ENCODE data around the gene GTF2A1L. TPM values are rescaled to one million over a fixed set of nuclear protein-coding genes. Genes with fewer than 3 reads are reported as not detected.

GTF2A1L gene
- total RNA-seq, 4 donors from 2014 or later, result 1.1 to 2.4 TPM; not detected in 2

DNA sequence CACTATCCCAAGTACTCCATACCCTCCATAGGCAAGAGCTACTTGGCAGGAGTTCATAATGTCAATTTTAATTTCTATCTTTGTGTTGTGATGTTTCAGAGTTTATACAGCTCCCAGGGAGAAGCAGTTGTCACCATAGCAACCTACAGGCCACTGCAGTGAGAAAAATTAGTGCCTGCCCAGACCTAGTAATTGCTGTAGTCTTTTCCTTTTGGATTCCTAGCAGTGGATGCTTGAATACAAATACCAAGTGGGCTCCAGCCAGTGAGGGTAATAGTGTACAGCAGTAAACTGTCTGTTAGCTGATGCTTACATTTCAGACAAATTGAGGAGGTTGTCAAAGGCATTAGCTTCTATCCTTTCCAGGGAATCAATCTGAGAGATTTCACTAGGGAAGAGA is 111.2 kb downstream of the GTF2A1L start:
- no peak for ATAC-seq (ENCODE audit: low FRiP score)
- no peak for DNase-seq (ENCODE audit: low spot score)
- TF ChIP-seq CTCF (IDR thresholded peaks at IDR 0.05), result no peak

Small RNAs within 50 kb of the gene (small RNA-seq; reads per million reads assigned to genes)
- gene TPT1P11, result not detected

Other genes with a start within 250 kb of the GTF2A1L start
- 10 to 100 TPM; 22.7 to 37.5 (median 27.4) TPM for gene PPP1R21, start 177.1 kb upstream of the GTF2A1L start, total RNA-seq
- 100 to 1,000 TPM in 2 of 4 donors, 10 to 100 TPM in 2; 44.8 to 124 (median 93.9) TPM for gene STON1, start 87.7 kb upstream of the GTF2A1L start, total RNA-seq
- gene LHCGR, start 137.9 kb downstream of the GTF2A1L start, total RNA-seq, result 10 to 100 TPM in 1 of 4 donors, 1 to 10 TPM in 1, under 1 TPM in 1, not detected in 1; 0.96 to 13.1 (median 1.2) TPM